ENCODE measurements around the gene TCP11L2.
"Not testable (repeated sequence)": the region's sequence is repeated elsewhere in the genome, so short reads cannot be mapped to it uniquely, and the experiment has no call there.

The TCP11L2 gene

GRCh38 chr12:106360400-106360994, 58.0 kb downstream of the TCP11L2 start:
- WGBS (ENCODE audit: insufficient coverage), result 95% methylated on average over 3 of the region's 5 CpGs
- no peak for DNase-seq
- H3K27me3 ChIP-seq (replicated peaks in 2 of 5; ENCODE audit: control insufficient read depth in 4 of 5, insufficient read depth in 5 of 5, low read length in 4 of 5), result no peaks in the 10 kb centered on the region
- H3K4me1 ChIP-seq (ENCODE audit: control extremely low read depth in 1 of 4, control insufficient read depth in 4 of 4, insufficient read depth in 4 of 4, low read length in 3 of 4), result peaks cover 10 to 20% (median 14%) of the 10 kb centered on the region in 4 experiments
- POLR2A ChIA-PET, result no interaction called here
- no peak overlapping the region for H3K4me3 ChIP-seq (ENCODE audit: control insufficient read depth in 1 of 7, extremely low read depth in 1 of 7, insufficient read depth in 4 of 7, low read depth in 2 of 7, low read length in 6 of 7)
- no peaks in the 10 kb centered on the region for H3K9me3 ChIP-seq (ENCODE audit: control extremely low read depth in 1 of 5, control insufficient read depth in 4 of 5, insufficient read depth in 2 of 5, low read depth in 1 of 5, low read length in 4 of 5)
- CTCF ChIA-PET, result interaction anchor here (1.7 kb wide), 1 partner anchor 559 kb away, joined by 8 read pairs; no protein-coding TSS in a partner anchor
- H3K27ac ChIP-seq (ENCODE audit: insufficient read depth in 1 of 2, low read depth in 1 of 2, low read length in 2 of 2, poor library complexity in 1 of 2, severe bottlenecking in 2 of 2), result no peak overlapping the region
- H3K36me3 ChIP-seq (ENCODE audit: control insufficient read depth in 4 of 4, insufficient read depth in 4 of 4, low read length in 3 of 4), result no peaks in the 10 kb centered on the region

DNA sequence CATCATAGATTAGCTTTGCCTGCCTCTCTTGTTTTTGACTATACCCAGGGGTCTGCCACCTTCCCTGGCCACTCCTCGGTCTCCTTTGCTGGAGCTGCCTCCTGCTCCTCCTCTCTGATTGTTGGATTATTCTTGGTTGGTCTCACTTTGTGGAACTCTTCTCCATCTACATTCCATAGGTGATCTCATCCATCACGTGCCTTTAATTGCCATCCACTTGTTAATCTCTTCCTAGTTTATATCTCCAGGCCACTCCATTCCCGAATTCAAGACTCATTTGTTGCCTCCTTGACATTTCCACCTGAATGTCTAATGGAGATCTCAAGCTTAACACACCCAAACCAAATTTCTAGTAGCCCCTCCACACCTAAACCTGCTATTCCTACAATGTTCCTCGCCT, 60.4 kb downstream of the TCP11L2 start:
- ChIA-PET CTCF (no interaction called here), POLR2A (no interaction called here)
- peaks cover 0 to 4% (median 1%) of the 10 kb centered on the region in 4 experiments for H3K36me3 ChIP-seq (ENCODE audit: control insufficient read depth in 4 of 4, insufficient read depth in 4 of 4, low read length in 3 of 4)
- no peak overlapping the region for H3K27ac ChIP-seq (ENCODE audit: insufficient read depth in 1 of 2, low read depth in 1 of 2, low read length in 2 of 2, poor library complexity in 1 of 2, severe bottlenecking in 2 of 2)
- H3K27me3 ChIP-seq (replicated peaks in 2 of 5; ENCODE audit: control insufficient read depth in 4 of 5, insufficient read depth in 5 of 5, low read length in 4 of 5), result no peaks in the 10 kb centered on the region
- no peak overlapping the region for H3K4me3 ChIP-seq (ENCODE audit: control insufficient read depth in 1 of 7, extremely low read depth in 1 of 7, insufficient read depth in 4 of 7, low read depth in 2 of 7, low read length in 6 of 7)
- WGBS (ENCODE audit: insufficient coverage), result 97% methylated on average over 3 of the region's 4 CpGs
- no peak for DNase-seq
- H3K4me1 ChIP-seq (ENCODE audit: control extremely low read depth in 1 of 4, control insufficient read depth in 4 of 4, insufficient read depth in 4 of 4, low read length in 3 of 4), result peaks cover 6 to 15% (median 11%) of the 10 kb centered on the region in 4 experiments
- H3K9me3 ChIP-seq (ENCODE audit: control extremely low read depth in 1 of 5, control insufficient read depth in 4 of 5, insufficient read depth in 2 of 5, low read depth in 1 of 5, low read length in 4 of 5), result no peaks in the 10 kb centered on the region

- Histone ChIP-seq H3K36me3 (ENCODE audit: control insufficient read depth in 4 of 4, insufficient read depth in 4 of 4, low read length in 3 of 4) (peaks cover under 1 to 7% (median 2%) of the 10 kb centered on the region in 4 experiments), H3K27me3 (replicated peaks in 2 of 5; ENCODE audit: control insufficient read depth in 4 of 5, insufficient read depth in 5 of 5, low read length in 4 of 5) (no peaks in the 10 kb centered on the region), H3K27ac (ENCODE audit: insufficient read depth in 1 of 2, low read depth in 1 of 2, low read length in 2 of 2, poor library complexity in 1 of 2, severe bottlenecking in 2 of 2) (no peak overlapping the region), H3K4me3 (ENCODE audit: control insufficient read depth in 1 of 7, extremely low read depth in 1 of 7, insufficient read depth in 4 of 7, low read depth in 2 of 7, low read length in 6 of 7) (no peak overlapping the region), H3K4me1 (ENCODE audit: control extremely low read depth in 1 of 4, control insufficient read depth in 4 of 4, insufficient read depth in 4 of 4, low read length in 3 of 4) (peaks cover 0 to 5% (median 0%) of the 10 kb centered on the region in 4 experiments), H3K9me3 (ENCODE audit: control extremely low read depth in 1 of 5, control insufficient read depth in 4 of 5, insufficient read depth in 2 of 5, low read depth in 1 of 5, low read length in 4 of 5) (no peaks in the 10 kb centered on the region)
- POLR2A ChIA-PET, result no interaction called here
- no peak for DNase-seq
- WGBS (ENCODE audit: insufficient coverage), result 95% methylated on average over 3 of the region's 4 CpGs
- CTCF ChIA-PET, result interaction anchor here (1.3 kb wide), 1 partner anchor 16 kb away, joined by 3 read pairs; no protein-coding TSS in a partner anchor
Measured at GRCh38 chr12:106364261-106364660, 61.7 kb downstream of the TCP11L2 start.

GRCh38 chr12:106369624-106370346, 67.3 kb downstream of the TCP11L2 start:
- Histone ChIP-seq H3K27ac (ENCODE audit: insufficient read depth in 1 of 2, low read depth in 1 of 2, low read length in 2 of 2, poor library complexity in 1 of 2, severe bottlenecking in 2 of 2) (no peak overlapping the region), H3K4me1 (ENCODE audit: control extremely low read depth in 1 of 4, control insufficient read depth in 4 of 4, insufficient read depth in 4 of 4, low read length in 3 of 4) (no peaks in the 10 kb centered on the region), H3K36me3 (ENCODE audit: control insufficient read depth in 4 of 4, insufficient read depth in 4 of 4, low read length in 3 of 4) (peaks cover 6 to 26% (median 7%) of the 10 kb centered on the region in 4 experiments), H3K9me3 (ENCODE audit: control extremely low read depth in 1 of 5, control insufficient read depth in 4 of 5, insufficient read depth in 2 of 5, low read depth in 1 of 5, low read length in 4 of 5) (peaks cover 0 to 9% (median 0%) of the 10 kb centered on the region in 5 experiments), H3K4me3 (ENCODE audit: control insufficient read depth in 1 of 7, extremely low read depth in 1 of 7, insufficient read depth in 4 of 7, low read depth in 2 of 7, low read length in 6 of 7) (no peak overlapping the region), H3K27me3 (replicated peaks in 2 of 5; ENCODE audit: control insufficient read depth in 4 of 5, insufficient read depth in 5 of 5, low read length in 4 of 5) (no peaks in the 10 kb centered on the region)
- WGBS (ENCODE audit: insufficient coverage), result 100% methylated on average over 4 of the region's 6 CpGs
- DNase-seq, result no peak
- ChIA-PET CTCF (interaction anchor here (1.0 kb wide), 1 partner anchor 10 kb away, joined by 3 read pairs; no protein-coding TSS in a partner anchor), POLR2A (no interaction called here)

DNA sequence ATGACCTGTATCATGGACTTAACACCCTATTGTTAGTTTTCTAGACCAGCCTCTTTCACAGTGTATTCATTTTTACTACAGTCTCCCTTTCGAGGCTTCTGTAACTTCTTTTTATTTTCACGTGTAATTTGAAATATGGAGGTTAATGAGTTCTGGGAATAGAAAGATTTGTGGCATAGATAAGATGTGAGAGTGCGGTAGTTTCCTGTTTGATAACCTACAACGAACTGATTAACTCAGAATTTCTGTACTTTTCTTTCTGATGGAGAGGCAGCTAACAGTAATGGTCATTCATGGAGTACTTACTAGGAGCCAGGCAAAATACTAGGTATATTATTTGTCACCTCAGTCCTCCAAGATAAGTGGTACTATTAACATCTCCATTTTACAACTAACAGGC, 76.3 kb downstream of the TCP11L2 start:
- Histone ChIP-seq H3K9me3 (ENCODE audit: control extremely low read depth in 1 of 5, control insufficient read depth in 4 of 5, insufficient read depth in 2 of 5, low read depth in 1 of 5, low read length in 4 of 5) (peaks cover 0 to 29% (median 10%) of the 10 kb centered on the region in 5 experiments), H3K4me3 (ENCODE audit: control insufficient read depth in 1 of 7, extremely low read depth in 1 of 7, insufficient read depth in 4 of 7, low read depth in 2 of 7, low read length in 6 of 7) (no peak overlapping the region), H3K4me1 (ENCODE audit: control extremely low read depth in 1 of 4, control insufficient read depth in 4 of 4, insufficient read depth in 4 of 4, low read length in 3 of 4) (peaks cover 0 to 11% (median 0%) of the 10 kb centered on the region in 4 experiments), H3K36me3 (ENCODE audit: control insufficient read depth in 4 of 4, insufficient read depth in 4 of 4, low read length in 3 of 4) (peaks cover 2 to 33% (median 21%) of the 10 kb centered on the region in 4 experiments), H3K27ac (ENCODE audit: insufficient read depth in 1 of 2, low read depth in 1 of 2, low read length in 2 of 2, poor library complexity in 1 of 2, severe bottlenecking in 2 of 2) (no peak overlapping the region), H3K27me3 (replicated peaks in 2 of 5; ENCODE audit: control insufficient read depth in 4 of 5, insufficient read depth in 5 of 5, low read length in 4 of 5) (no peaks in the 10 kb centered on the region)
- POLR2A ChIA-PET, result no interaction called here
- no peak for DNase-seq
- CTCF ChIA-PET, result interaction anchor here (0.8 to 2.5 kb wide), 4 partner anchors 10 to 541 kb away, joined by 3 to 13 read pairs (median 3); partner anchors contain the start of gene POLR3B
- no CpG with 5 or more reads among the region's 4 CpGs for WGBS (ENCODE audit: insufficient coverage)

DNA sequence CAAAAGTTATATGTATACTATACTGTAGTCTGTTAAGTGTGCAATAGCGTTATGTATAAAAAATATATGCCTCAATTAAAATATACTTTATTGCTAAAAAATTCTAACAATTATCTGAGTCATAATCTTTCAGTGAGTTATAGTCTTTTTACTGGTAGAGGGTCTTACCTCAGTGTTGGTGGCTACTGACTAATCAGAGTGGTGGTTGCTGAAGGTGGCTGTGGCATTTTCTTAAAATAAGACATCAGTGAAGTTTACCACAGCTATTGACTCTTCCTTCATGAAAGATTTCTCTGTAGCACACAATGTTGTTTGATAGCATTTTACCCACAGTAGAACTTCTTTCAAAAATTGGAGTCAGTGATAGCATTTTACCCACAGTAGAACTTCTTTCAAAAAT, 78.4 kb downstream of the TCP11L2 start:
- no CpG with 5 or more reads among the region's 1 CpG for WGBS (ENCODE audit: insufficient coverage)
- DNase-seq, result no peak
- Histone ChIP-seq H3K36me3 (ENCODE audit: control insufficient read depth in 4 of 4, insufficient read depth in 4 of 4, low read length in 3 of 4) (peaks cover 2 to 33% (median 19%) of the 10 kb centered on the region in 4 experiments), H3K27me3 (replicated peaks in 2 of 5; ENCODE audit: control insufficient read depth in 4 of 5, insufficient read depth in 5 of 5, low read length in 4 of 5) (no peaks in the 10 kb centered on the region), H3K4me1 (ENCODE audit: control extremely low read depth in 1 of 4, control insufficient read depth in 4 of 4, insufficient read depth in 4 of 4, low read length in 3 of 4) (peaks cover 0 to 11% (median 0%) of the 10 kb centered on the region in 4 experiments), H3K9me3 (ENCODE audit: control extremely low read depth in 1 of 5, control insufficient read depth in 4 of 5, insufficient read depth in 2 of 5, low read depth in 1 of 5, low read length in 4 of 5) (peaks cover 0 to 25% (median 10%) of the 10 kb centered on the region in 5 experiments), H3K27ac (ENCODE audit: insufficient read depth in 1 of 2, low read depth in 1 of 2, low read length in 2 of 2, poor library complexity in 1 of 2, severe bottlenecking in 2 of 2) (no peak overlapping the region), H3K4me3 (ENCODE audit: control insufficient read depth in 1 of 7, extremely low read depth in 1 of 7, insufficient read depth in 4 of 7, low read depth in 2 of 7, low read length in 6 of 7) (no peak overlapping the region)
- POLR2A ChIA-PET, result no interaction called here
- CTCF ChIA-PET, result interaction anchor here (1.1 to 1.6 kb wide), 3 partner anchors 16 to 462 kb away, joined by 3 read pairs; no protein-coding TSS in a partner anchor

DNA sequence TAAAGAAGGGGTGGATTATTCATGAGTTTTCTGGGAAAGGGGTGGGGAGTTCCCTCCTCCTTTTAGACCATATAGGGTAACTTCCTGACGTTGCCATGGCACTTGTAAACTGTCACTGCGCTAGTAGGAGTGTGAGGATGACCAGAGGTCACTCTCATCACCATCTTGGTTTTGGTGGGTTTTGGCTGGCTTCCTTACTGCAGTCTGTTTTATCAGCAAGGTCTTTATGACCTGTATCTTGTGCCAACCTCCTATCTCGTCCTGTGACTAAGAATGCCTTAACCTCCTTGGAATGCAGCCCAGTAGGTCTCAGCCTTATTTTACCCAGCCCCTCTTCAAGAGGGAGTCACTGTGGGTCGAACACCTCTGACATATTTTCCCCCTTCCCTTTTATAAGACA, 79.3 kb downstream of the TCP11L2 start:
- POLR2A ChIA-PET; H3K27me3 ChIP-seq (replicated peaks in 2 of 5; ENCODE audit: control insufficient read depth in 4 of 5, insufficient read depth in 5 of 5, low read length in 4 of 5); H3K27ac ChIP-seq (ENCODE audit: insufficient read depth in 1 of 2, low read depth in 1 of 2, low read length in 2 of 2, poor library complexity in 1 of 2, severe bottlenecking in 2 of 2); H3K4me3 ChIP-seq (ENCODE audit: control insufficient read depth in 1 of 7, extremely low read depth in 1 of 7, insufficient read depth in 4 of 7, low read depth in 2 of 7, low read length in 6 of 7); DNase-seq: not testable (repeated sequence)
- WGBS (ENCODE audit: insufficient coverage), result 100% methylated on average over 2 of the region's 4 CpGs
- CTCF ChIA-PET, result interaction anchor here (0.8 to 0.9 kb wide), 2 partner anchors 16 to 460 kb away, joined by 3 to 4 read pairs; no protein-coding TSS in a partner anchor
- peaks cover 0 to 11% (median 0%) of the 10 kb centered on the region in 4 experiments for H3K4me1 ChIP-seq (ENCODE audit: control extremely low read depth in 1 of 4, control insufficient read depth in 4 of 4, insufficient read depth in 4 of 4, low read length in 3 of 4)
- peaks cover 2 to 33% (median 18%) of the 10 kb centered on the region in 4 experiments for H3K36me3 ChIP-seq (ENCODE audit: control insufficient read depth in 4 of 4, insufficient read depth in 4 of 4, low read length in 3 of 4)
- H3K9me3 ChIP-seq (ENCODE audit: control extremely low read depth in 1 of 5, control insufficient read depth in 4 of 5, insufficient read depth in 2 of 5, low read depth in 1 of 5, low read length in 4 of 5), result peaks cover 0 to 25% (median 10%) of the 10 kb centered on the region in 5 experiments
